ENCODE data around the gene PDIA6. TPM values are rescaled to one million over a fixed set of nuclear protein-coding genes. Genes with fewer than 3 reads are reported as not detected.
"Not testable (repeated sequence)": the region's sequence is repeated elsewhere in the genome, so short reads cannot be mapped to it uniquely, and the experiment has no call there.

The PDIA6 gene
- total and polyA plus RNA-seq, 2 of the 4 experiments (the other 2 are of a cell fraction), result 204 to 349 TPM

GRCh38 chr2:10814142-10814541, 1.6 kb upstream of the PDIA6 start:
- no peak overlapping the region for H4K91ac ChIP-seq (ENCODE audit: insufficient read depth, low read depth, low read length)
- peaks cover 0 to 24% of the 10 kb centered on the region in 2 experiments; a peak in 2 of 4 replicates for H3K79me1 ChIP-seq (ENCODE audit: low read depth in 1 of 2, low read length in 2 of 2)
- peaks cover 3% of the 10 kb centered on the region; the same call in 1 of the 2 replicates for H3K9me1 ChIP-seq (ENCODE audit: insufficient read depth, low read length)
- no peak for TF ChIP-seq CTCF (conservative IDR thresholded peaks at IDR 0.05; ENCODE audit: low read depth, low read length)
- peak overlapping the region; percentile 84 for H2AFZ ChIP-seq (replicated peaks; ENCODE audit: low read length, poor library complexity)
- no peak for ATAC-seq (ENCODE audit: low read depth)
- no peak overlapping the region for H3K4ac ChIP-seq (ENCODE audit: low read depth, low read length)
- H4K5ac ChIP-seq (ENCODE audit: low read depth, low read length), result no peak overlapping the region
- H3K4me1 ChIP-seq (ENCODE audit: control insufficient read depth, insufficient read depth, low read length), result peaks cover 10% of the 10 kb centered on the region
- H3K9ac ChIP-seq (ENCODE audit: low read depth, low read length), result no peak overlapping the region
- BruUV-seq (replicated peaks), result no TSS peak
- H2AK5ac ChIP-seq (ENCODE audit: low read depth, low read length), result no peak overlapping the region
- peaks cover 23% of the 10 kb centered on the region; the same call in 1 of the 2 replicates for H4K20me1 ChIP-seq (ENCODE audit: insufficient read depth, low read length)
- peaks cover 14% of the 10 kb centered on the region for H3K27me3 ChIP-seq (ENCODE audit: control insufficient read depth, insufficient read depth, low read length)
- H3K27ac ChIP-seq (ENCODE audit: insufficient read depth, low read length), result no peak overlapping the region
- 53% methylated on average over 8 of the region's 10 CpGs; no CpG with 5 or more reads in 1 of the 2 experiments for WGBS, 2 experiments (ENCODE audit: extremely low coverage in 2 of 2, insufficient read length in 1 of 2)
- H3K14ac ChIP-seq (replicated peaks; ENCODE audit: low read depth, low read length), result no peak overlapping the region
- POLR2A ChIA-PET (ENCODE audit: unreplicated experiment), result no interaction called here
- no peak overlapping the region for H2BK5ac ChIP-seq (ENCODE audit: low read depth, low read length, poor library complexity, severe bottlenecking)
- intact Hi-C loops (cut with micrococcal nuclease), result no loop called here
- no peak overlapping the region for H3K56ac ChIP-seq (ENCODE audit: extremely low read depth, insufficient read depth, low read length)
- H3K36me3 ChIP-seq (ENCODE audit: control insufficient read depth, insufficient read depth, low read length), result no peaks in the 10 kb centered on the region; the same call in 1 of the 2 replicates
- H2BK15ac ChIP-seq (ENCODE audit: low read depth, low read length), result no peak overlapping the region
- DNase-seq, result no peak
- H2AK9ac ChIP-seq (replicated peaks; ENCODE audit: low read depth, low read length, poor library complexity), result peak overlapping the region; percentile 84
- H3K23ac ChIP-seq (ENCODE audit: low read depth, low read length), result no peak overlapping the region
- no peak overlapping the region for H2BK20ac ChIP-seq (ENCODE audit: low read depth, low read length)
- H3K18ac ChIP-seq (ENCODE audit: low read depth, low read length), result no peak overlapping the region
- H3K4me2 ChIP-seq (ENCODE audit: low read depth, low read length), result no peak overlapping the region
- H3K4me3 ChIP-seq (ENCODE audit: insufficient read depth, low read depth, low read length), result no peak overlapping the region
- CTCF ChIA-PET, result no interaction called here
- in situ Hi-C loops (cut with MboI; ENCODE audit: low sequenced_read_pairs), result no loop called here
- dilution Hi-C loops (cut with HindIII; ENCODE audit: low sequenced_read_pairs, unreplicated experiment), result no loop called here
- H4K8ac ChIP-seq (ENCODE audit: low read depth in 2 of 2, low read length in 2 of 2), result no peak overlapping the region
- H2BK120ac ChIP-seq (ENCODE audit: low read depth, low read length), result no peak overlapping the region
- H3K9me3 ChIP-seq (ENCODE audit: control insufficient read depth, insufficient read depth, low read length), result no peaks in the 10 kb centered on the region

- H2BK120ac ChIP-seq (ENCODE audit: low read depth, low read length); BruUV-seq (replicated peaks); H3K9me3 ChIP-seq (ENCODE audit: control insufficient read depth, insufficient read depth, low read length); ATAC-seq (ENCODE audit: low read depth); in situ Hi-C loops (cut with MboI; ENCODE audit: low sequenced_read_pairs); H3K36me3 ChIP-seq (ENCODE audit: control insufficient read depth, insufficient read depth, low read length); H3K9me1 ChIP-seq (ENCODE audit: insufficient read depth, low read length); H3K4me1 ChIP-seq (ENCODE audit: control insufficient read depth, insufficient read depth, low read length); H2BK5ac ChIP-seq (ENCODE audit: low read depth, low read length, poor library complexity, severe bottlenecking); intact Hi-C loops (cut with micrococcal nuclease); H2BK20ac ChIP-seq (ENCODE audit: low read depth, low read length); POLR2A ChIA-PET (ENCODE audit: unreplicated experiment); H2BK15ac ChIP-seq (ENCODE audit: low read depth, low read length); H3K56ac ChIP-seq (ENCODE audit: extremely low read depth, insufficient read depth, low read length); dilution Hi-C loops (cut with HindIII; ENCODE audit: low sequenced_read_pairs, unreplicated experiment): not testable (repeated sequence)
- Histone ChIP-seq H2AK5ac (ENCODE audit: low read depth, low read length) (0 out of 2 replicates have a peak overlapping the region, but pooled peaks have one; percentile 11), H3K79me1 (ENCODE audit: low read depth in 1 of 2, low read length in 2 of 2) (peaks cover 0 to 29% of the 10 kb centered on the region in 2 experiments; a peak in 2 of 4 replicates), H3K14ac (replicated peaks; ENCODE audit: low read depth, low read length) (0 out of 2 replicates have a peak overlapping the region, but pooled peaks have one; percentile 20), H4K5ac (ENCODE audit: low read depth, low read length) (peak overlapping the region; percentile 11; the same call in 1 of the 2 replicates), H3K4ac (ENCODE audit: low read depth, low read length) (peak overlapping the region; percentile 46; the same call in 1 of the 2 replicates), H3K4me2 (ENCODE audit: low read depth, low read length) (peak overlapping the region; percentile 92), H3K18ac (ENCODE audit: low read depth, low read length) (peak overlapping the region; percentile 22; the same call in 1 of the 2 replicates), H3K9ac (ENCODE audit: low read depth, low read length) (peak overlapping the region; percentile 54), H4K8ac (ENCODE audit: low read depth in 2 of 2, low read length in 2 of 2) (peak overlapping the region; percentile 48 to 79), H2AK9ac (replicated peaks; ENCODE audit: low read depth, low read length, poor library complexity) (peak overlapping the region; percentile 79), H4K91ac (ENCODE audit: insufficient read depth, low read depth, low read length) (peak overlapping the region; percentile 10; the same call in 1 of the 2 replicates), H3K23ac (ENCODE audit: low read depth, low read length) (peak overlapping the region; percentile 13; the same call in 1 of the 2 replicates), H3K27ac (ENCODE audit: insufficient read depth, low read length) (peak overlapping the region; percentile 56), H3K27me3 (ENCODE audit: control insufficient read depth, insufficient read depth, low read length) (peaks cover 11% of the 10 kb centered on the region), H3K4me3 (ENCODE audit: insufficient read depth, low read depth, low read length) (peak overlapping the region; percentile 46), H2AFZ (replicated peaks; ENCODE audit: low read length, poor library complexity) (peak overlapping the region; percentile 83), H4K20me1 (ENCODE audit: insufficient read depth, low read length) (peaks cover 30% of the 10 kb centered on the region)
- peak; percentile 36 for DNase-seq
- CTCF ChIA-PET, result interaction anchor here (1.2 kb wide), 1 partner anchor 19 kb away, joined by 5 read pairs; no protein-coding TSS in a partner anchor
- 70% methylated on average over 13 of the region's 37 CpGs; no CpG with 5 or more reads in 1 of the 2 experiments for WGBS, 2 experiments (ENCODE audit: extremely low coverage in 2 of 2, insufficient read length in 1 of 2)
Observed at GRCh38 chr2:10813163-10814138, 866 bp upstream of the PDIA6 start.
